Measurements from ENCODE around the gene ZDHHC20.

Gene ZDHHC20

GRCh38 chr13:21458813-21459701 is at the start of gene ZDHHC20:
Gene ZDHHC20 (minus strand): TSS chr13:21459303. CDS start chr13:21459171, 132 bp downstream.
- intact Hi-C loops (cut with DNase I): loop anchor here (2.0 kb wide), 1 partner anchor 18 kb away; no protein-coding TSS in a partner anchor
- peak; percentile 81 to 99 (median 92) for DNase-seq

- no peak for DNase-seq
- intact Hi-C loops (cut with DNase I): no loop called here
Observed at GRCh38 chr13:21504379-21504778, 45.3 kb upstream of the ZDHHC20 start.

GRCh38 chr13:21501686-21502085 is 42.6 kb upstream of the ZDHHC20 start:
- intact Hi-C loops (cut with DNase I): no loop called here
- DNase-seq: no peak

- intact Hi-C loops (cut with DNase I): no loop called here
- no peak for DNase-seq
Observed at GRCh38 chr13:21486322-21486721, 27.2 kb upstream of the ZDHHC20 start.

- intact Hi-C loops (cut with DNase I): no loop called here
- peak in 1 of 10 donors; percentile 82 for DNase-seq
Observed at GRCh38 chr13:21483748-21484147, 24.6 kb upstream of the ZDHHC20 start.

- intact Hi-C loops (cut with DNase I): no loop called here
- DNase-seq: no peak
Observed at GRCh38 chr13:21481359-21481758, 22.3 kb upstream of the ZDHHC20 start.

GRCh38 chr13:21478881-21479808 is 20.0 kb upstream of the ZDHHC20 start:
- peak in 1 of 10 donors; percentile 57 for DNase-seq
- intact Hi-C loops (cut with DNase I): loop anchor here (1.0 kb wide), 2 partner anchors 182 to 536 kb away; no protein-coding TSS in a partner anchor

- DNase-seq: peak; percentile 73 to 97 (median 88)
- intact Hi-C loops (cut with DNase I): loop anchor here (1.0 to 2.0 kb wide), 2 partner anchors 18 to 43 kb away; partner anchors contain the start of gene ZDHHC20
Observed at GRCh38 chr13:21476893-21477472, 17.9 kb upstream of the ZDHHC20 start.

GRCh38 chr13:21475115-21475514 is 16.0 kb upstream of the ZDHHC20 start:
- intact Hi-C loops (cut with DNase I): no loop called here
- DNase-seq: no peak

- DNase-seq: no peak
- intact Hi-C loops (cut with DNase I): no loop called here
Observed at GRCh38 chr13:21470785-21471184, 11.7 kb upstream of the ZDHHC20 start.

GRCh38 chr13:21466527-21466926 is 7.4 kb upstream of the ZDHHC20 start:
- intact Hi-C loops (cut with DNase I): no loop called here
- no peak for DNase-seq

- intact Hi-C loops (cut with DNase I): no loop called here
- no peak for DNase-seq
Observed at GRCh38 chr13:21465710-21466160, 6.6 kb upstream of the ZDHHC20 start.

- DNase-seq: peak in 1 of 10 donors; percentile 21
- intact Hi-C loops (cut with DNase I): no loop called here
Observed at GRCh38 chr13:21463424-21463823, 4.3 kb upstream of the ZDHHC20 start.

GRCh38 chr13:21461131-21461530 is 2.0 kb upstream of the ZDHHC20 start:
- intact Hi-C loops (cut with DNase I): no loop called here
- no peak for DNase-seq

- peak in 6 of 10 donors; percentile 30 to 88 (median 54) for DNase-seq
- intact Hi-C loops (cut with DNase I): loop anchor here (2.0 kb wide), 1 partner anchor 18 kb away; no protein-coding TSS in a partner anchor
Observed at GRCh38 chr13:21458451-21458812, 671 bp downstream of the ZDHHC20 start.

GRCh38 chr13:21453387-21454081 is 5.6 kb downstream of the ZDHHC20 start:
- no peak for DNase-seq
- intact Hi-C loops (cut with DNase I): no loop called here

- no peak for DNase-seq
- intact Hi-C loops (cut with DNase I): no loop called here
Observed at GRCh38 chr13:21450936-21451335, 8.2 kb downstream of the ZDHHC20 start.

GRCh38 chr13:21446656-21447055 is 12.4 kb downstream of the ZDHHC20 start:
- DNase-seq: no peak
- intact Hi-C loops (cut with DNase I): no loop called here

GRCh38 chr13:21445759-21446158 is 13.3 kb downstream of the ZDHHC20 start:
- intact Hi-C loops (cut with DNase I): no loop called here
- no peak for DNase-seq

- intact Hi-C loops (cut with DNase I): no loop called here
- no peak for DNase-seq
Observed at GRCh38 chr13:21443171-21443570, 15.9 kb downstream of the ZDHHC20 start.

All from posterior cingulate gyrus (tissue), 11 donors.